K562 (cell line): ENCODE measurements around the gene TMEM267.
"Not testable (repeated sequence)": the region's sequence is repeated elsewhere in the genome, so short reads cannot be mapped to it uniquely, and the experiment has no call there.

Source experiments
- MEF2D ChIP-seq: conservative IDR thresholded peaks from 2 replicates; pipeline ENCODE4 v1.6.1; 2016; ENCODE audit warnings: low read depth, missing genetic modification characterization, missing compliant biosample characterization
- PML ChIP-seq: IDR thresholded peaks from 2 replicates; pipeline ENCODE4 v1.6.1; 2012; ENCODE audit warnings: low read length, inconsistent platforms
- ZNF696 ChIP-seq: fragments of 250-450 bp; sonication (Bioruptor Pico); conservative IDR thresholded peaks from 2 replicates; pipeline ENCODE4 v1.4.0; 2020; ENCODE audit warnings: mild to moderate bottlenecking, moderate library complexity
- TF ChIP-seq, protein P1 (sequence below): sonication (generic); formaldehyde crosslinking; IDR thresholded peaks from 2 replicates; pipeline ENCODE4 v1.8.0; 2022; ENCODE audit warnings: mild to moderate bottlenecking, missing genetic modification reagents

DNA sequence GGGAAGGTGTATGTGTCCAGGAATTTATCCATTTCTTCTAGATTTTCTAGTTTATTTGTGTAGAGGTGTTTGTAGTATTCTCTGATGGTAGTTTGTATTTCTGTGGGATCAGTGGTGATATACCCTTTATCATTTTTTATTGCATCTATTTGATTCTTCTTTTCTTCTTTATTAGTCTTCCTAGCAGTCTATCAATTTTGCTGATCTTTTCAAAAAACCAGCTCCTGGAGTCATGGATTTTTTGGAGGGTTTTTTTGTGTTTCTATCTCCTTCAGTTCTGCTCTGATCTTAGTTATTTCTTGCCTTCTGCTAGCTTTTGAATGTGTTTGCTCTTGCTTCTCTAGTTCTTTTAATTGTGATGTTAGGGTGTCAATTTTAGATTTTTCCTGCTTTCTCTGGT is 42.1 kb downstream of the TMEM267 start:
- TF ChIP-seq MEF2D, ZNF696, PML: not testable (repeated sequence)
- TF ChIP-seq, protein P1, sequence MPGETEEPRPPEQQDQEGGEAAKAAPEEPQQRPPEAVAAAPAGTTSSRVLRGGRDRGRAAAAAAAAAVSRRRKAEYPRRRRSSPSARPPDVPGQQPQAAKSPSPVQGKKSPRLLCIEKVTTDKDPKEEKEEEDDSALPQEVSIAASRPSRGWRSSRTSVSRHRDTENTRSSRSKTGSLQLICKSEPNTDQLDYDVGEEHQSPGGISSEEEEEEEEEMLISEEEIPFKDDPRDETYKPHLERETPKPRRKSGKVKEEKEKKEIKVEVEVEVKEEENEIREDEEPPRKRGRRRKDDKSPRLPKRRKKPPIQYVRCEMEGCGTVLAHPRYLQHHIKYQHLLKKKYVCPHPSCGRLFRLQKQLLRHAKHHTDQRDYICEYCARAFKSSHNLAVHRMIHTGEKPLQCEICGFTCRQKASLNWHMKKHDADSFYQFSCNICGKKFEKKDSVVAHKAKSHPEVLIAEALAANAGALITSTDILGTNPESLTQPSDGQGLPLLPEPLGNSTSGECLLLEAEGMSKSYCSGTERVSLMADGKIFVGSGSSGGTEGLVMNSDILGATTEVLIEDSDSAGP (CRISPR knock-in tag): not testable (repeated sequence)
